Heart right ventricle (tissue), 16 donors: ENCODE results near the gene KIAA0319L. TPM values are rescaled to one million over a fixed set of nuclear protein-coding genes. Genes with fewer than 3 reads are reported as not detected.

ENCODE experiments used
- ATAC-seq, 8 donors: fragments of 200-7000 bp; cut with Tn5 transposase; one replicate each; pipeline ENCODE4 v1.9.1; 2020; ENCODE audit warnings: mild to moderate bottlenecking in 8 of 8, moderate library complexity in 8 of 8, moderate number of reproducible peaks in 1 of 8
- DNase-seq, 2 donors: peaks; one replicate each; pipeline ENCODE4 v3.0.0-alpha.2; 2020
- H3K27ac ChIP-seq, 10 donors: fragments of 200-600 bp; sonication (generic) in 2 of 10; one replicate each; pipeline versions ENCODE4 v1.5.0 to v1.8.0; 2020 to 2022; ENCODE audit warnings: mild to moderate bottlenecking in 3 of 10
- H3K27me3 ChIP-seq, 7 donors: fragments of 200-600 bp; one replicate each; pipeline ENCODE4 v1.8.0; 2021 to 2022; ENCODE audit warnings: mild to moderate bottlenecking in 2 of 7
- H3K36me3 ChIP-seq, 9 donors: fragments of 200-600 bp; sonication (generic) in 1 of 9; one replicate each; pipeline versions ENCODE4 v1.5.0 to v1.8.0; 2020 to 2022; ENCODE audit warnings: mild to moderate bottlenecking in 2 of 9
- H3K4me1 ChIP-seq, 9 donors: fragments of 200-600 bp; sonication (generic) in 1 of 9; one replicate each; pipeline versions ENCODE4 v1.5.0 to v1.8.0; 2020 to 2022; ENCODE audit warnings: mild to moderate bottlenecking in 4 of 9
- H3K4me3 ChIP-seq, 10 donors: fragments of 200-600 bp; sonication (generic) in 2 of 10; one replicate each; pipeline versions ENCODE4 v1.5.0 to v1.8.0; 2020 to 2022; ENCODE audit warnings: mild to moderate bottlenecking in 7 of 10, moderate library complexity in 2 of 10
- H3K9me3 ChIP-seq, 11 donors: fragments of 200-600 bp in 10 of 11; sonication (generic) in 2 of 11; one replicate each; pipeline versions ENCODE4 v1.5.0 to v1.8.0; 2013 to 2022; ENCODE audit warnings: mild to moderate bottlenecking in 2 of 11, control low read depth in 1 of 11, moderate library complexity in 1 of 11
- WGBS, 2 donors: extraction: QIAGEN DNeasy Blood & Tissue Kit; methylation state at CpG; one replicate each; pipeline ENCODE4 v1.1.7; 2013; ENCODE audit warnings: inconsistent platforms in 1 of 2; 5-methylcytosine and 5-hydroxymethylcytosine counted together
- intact Hi-C, 10 donors: fragments of 100-400 bp; cut with DNase I; formaldehyde crosslinking; loops; one replicate each; pipeline versions ENCODE4 v1.11.1 to v1.14.2; 2022
- polyA plus RNA-seq, 2 donors: library from polyadenylated mRNA; stranded (reverse); fragments of 200-250 nt; gene quantifications; one replicate each; pipeline ENCODE4 v1.2.3, GENCODE V29; 2013
- total RNA-seq, 10 donors: library from RNA; stranded (reverse); fragmentation: NEBNext Ultra II Directional in 3 of 10; extraction: Animal tissue kit (Norgen Biotek cat#: 25700) in 3 of 10; gene quantifications; one replicate each; pipeline versions ENCODE4 v1.2.1 to v1.2.4, GENCODE V29; 2021 to 2023
- TF ChIP-seq, protein P1 (sequence below), 9 donors: fragments of 200-600 bp; sonication (generic) in 2 of 9; IDR thresholded peaks; one replicate each; pipeline versions ENCODE4 v1.5.0 to v1.8.0; 2021 to 2022; ENCODE audit warnings: antibody characterized with exemption in 9 of 9, mild to moderate bottlenecking in 5 of 9, moderate library complexity in 1 of 9
- donor health status: Arrhythmogenic right ventricular cardiomyopathy.
- donor health status: ischemic (EF 13 %, LVEDD 7.1; RV severe dilation, severe dysfunction).
- donor health status: healthy with polysubstance abuse.
- donor health status: DM: no; HTN: yes; CAD: no.
- donor health status: DM: no; HTN: no; CAD: no.
- donor health status: ischemic (EF 25% LVEDD 6.9; RV normal size, moderate dysfunction).
- donor health status: ischemic (EF 25% LVEDD 5.7; RV mildly dilated, moderate dysfunction).
- donor health status: healthy.
- donor health status: DM: yes; HTN: yes; CAD: no.
- donor health status: Ischemic cardiomyopathy.
- donor health status: ischemic (EF 35%, LVEDD 5.7; RV mildly dilated, moderate dysfunction).
- donor health status: nonischemic (EF 11% LVEDD 7.7; RV severe dilation, severe dysfunction).
- donor health status: DM: yes; HTN: yes; CAD: no.
- donor health status: PGD.
- donor health status: ischemic (EF 29% LVEDD 5.4; RV normal size, mild dysfunction).
- donor health status: nonischemic (EF 23%, LVEDD 6.1; RV moderate dilation, normal function).

Gene KIAA0319L
- total and polyA plus RNA-seq, 12 donors = 26.0 to 84.3 (median 74.9) TPM

DNA sequence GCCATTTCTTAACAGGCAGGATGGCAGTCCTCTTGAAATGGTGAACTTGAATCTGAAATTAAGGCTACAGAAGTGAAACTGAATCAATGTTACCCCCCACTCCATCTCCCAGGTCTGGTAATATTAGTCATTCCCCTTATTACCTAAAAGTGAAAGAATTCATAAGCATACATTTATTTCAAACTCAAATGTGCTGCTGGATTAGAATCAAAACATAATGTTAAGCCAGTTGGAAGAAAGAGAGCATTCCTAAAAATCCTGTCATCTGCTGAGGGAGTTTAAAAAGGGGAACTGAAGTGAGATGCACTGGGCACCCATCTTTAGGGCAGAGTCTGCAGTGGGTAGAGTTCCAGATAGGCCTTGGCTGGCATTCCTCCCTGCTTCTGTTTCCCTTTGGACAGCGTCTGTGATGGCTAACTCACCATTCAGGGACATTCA is 17.4 kb downstream of the KIAA0319L start:
- no peak for DNase-seq
- Histone ChIP-seq H3K27ac (peak overlapping the region in 9 of 10 donors; percentile 41 to 86 (median 75)), H3K4me1 (peaks cover 4 to 95% (median 75%) of the 10 kb centered on the region in 9 donors), H3K27me3 (no peaks in the 10 kb centered on the region), H3K9me3 (no peaks in the 10 kb centered on the region), H3K36me3 (peaks cover 0 to 4% (median 0%) of the 10 kb centered on the region in 9 donors), H3K4me3 (peak overlapping the region in 1 of 10 donors; percentile 3)
- ATAC-seq = peak in 4 of 8 donors; percentile 52 to 73 (median 66)
- TF ChIP-seq, protein P1, sequence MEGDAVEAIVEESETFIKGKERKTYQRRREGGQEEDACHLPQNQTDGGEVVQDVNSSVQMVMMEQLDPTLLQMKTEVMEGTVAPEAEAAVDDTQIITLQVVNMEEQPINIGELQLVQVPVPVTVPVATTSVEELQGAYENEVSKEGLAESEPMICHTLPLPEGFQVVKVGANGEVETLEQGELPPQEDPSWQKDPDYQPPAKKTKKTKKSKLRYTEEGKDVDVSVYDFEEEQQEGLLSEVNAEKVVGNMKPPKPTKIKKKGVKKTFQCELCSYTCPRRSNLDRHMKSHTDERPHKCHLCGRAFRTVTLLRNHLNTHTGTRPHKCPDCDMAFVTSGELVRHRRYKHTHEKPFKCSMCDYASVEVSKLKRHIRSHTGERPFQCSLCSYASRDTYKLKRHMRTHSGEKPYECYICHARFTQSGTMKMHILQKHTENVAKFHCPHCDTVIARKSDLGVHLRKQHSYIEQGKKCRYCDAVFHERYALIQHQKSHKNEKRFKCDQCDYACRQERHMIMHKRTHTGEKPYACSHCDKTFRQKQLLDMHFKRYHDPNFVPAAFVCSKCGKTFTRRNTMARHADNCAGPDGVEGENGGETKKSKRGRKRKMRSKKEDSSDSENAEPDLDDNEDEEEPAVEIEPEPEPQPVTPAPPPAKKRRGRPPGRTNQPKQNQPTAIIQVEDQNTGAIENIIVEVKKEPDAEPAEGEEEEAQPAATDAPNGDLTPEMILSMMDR (IDR thresholded peaks at IDR 0.05) = no peak
- intact Hi-C loops = loop anchor here in 4 of 10 donors (5.0 kb wide), 1 partner anchor 88 kb away; no protein-coding TSS in a partner anchor
- WGBS, 2 donors = 14 to 30% methylated on average over 1 of the region's 1 CpG

DNA sequence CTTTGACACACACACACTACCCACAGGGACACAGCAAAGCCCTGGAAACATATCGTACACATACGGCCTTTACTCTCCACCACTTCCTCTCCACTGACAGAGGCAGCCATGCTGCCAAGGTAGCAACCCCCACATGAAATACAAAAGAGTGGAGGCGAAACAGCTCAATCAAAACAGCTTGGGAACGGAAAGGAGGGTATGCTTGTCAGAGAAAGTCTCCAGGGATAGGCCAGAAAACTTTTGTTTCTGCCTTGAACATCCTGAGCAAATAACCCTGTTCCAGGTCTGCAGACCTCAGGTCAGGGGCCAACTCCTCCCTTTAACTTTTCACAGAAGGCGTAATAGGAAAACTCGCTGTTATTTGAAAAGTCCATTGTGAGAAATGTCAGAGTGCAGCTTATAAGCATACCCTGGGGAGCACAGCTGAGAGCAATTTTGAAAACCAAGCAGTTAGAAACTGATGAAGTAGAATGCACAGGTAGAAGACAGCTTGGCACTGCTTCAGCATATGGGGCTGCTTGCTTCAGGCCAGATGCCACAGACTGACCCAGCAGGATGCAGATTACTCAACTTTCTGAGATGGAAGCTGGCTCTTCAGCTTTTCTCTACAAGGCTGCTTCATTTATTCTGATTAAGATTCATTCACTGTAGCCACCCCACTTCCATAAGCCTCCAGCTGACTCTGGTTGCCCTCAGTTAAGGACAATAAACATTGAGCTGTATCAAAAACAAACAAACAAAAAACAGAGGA is 18.0 kb downstream of the KIAA0319L start:
- Histone ChIP-seq H3K9me3 (no peaks in the 10 kb centered on the region), H3K27ac (peak overlapping the region in 9 of 10 donors; percentile 41 to 86 (median 75)), H3K36me3 (peaks cover 0 to 4% (median 0%) of the 10 kb centered on the region in 9 donors), H3K27me3 (no peaks in the 10 kb centered on the region), H3K4me3 (peak overlapping the region in 1 of 10 donors; percentile 3), H3K4me1 (peaks cover 4 to 97% (median 74%) of the 10 kb centered on the region in 9 donors)
- TF ChIP-seq, protein P1 (IDR thresholded peaks at IDR 0.05) = no peak
- DNase-seq (no peak), ATAC-seq (peak in 6 of 8 donors; percentile 34 to 55 (median 47))
- intact Hi-C loops = loop anchor here in 1 of 10 donors (5.0 kb wide), 1 partner anchor 87 kb away; no protein-coding TSS in a partner anchor
- 35 to 36% methylated on average over 6 of the region's 6 CpGs for WGBS, 2 donors

DNA sequence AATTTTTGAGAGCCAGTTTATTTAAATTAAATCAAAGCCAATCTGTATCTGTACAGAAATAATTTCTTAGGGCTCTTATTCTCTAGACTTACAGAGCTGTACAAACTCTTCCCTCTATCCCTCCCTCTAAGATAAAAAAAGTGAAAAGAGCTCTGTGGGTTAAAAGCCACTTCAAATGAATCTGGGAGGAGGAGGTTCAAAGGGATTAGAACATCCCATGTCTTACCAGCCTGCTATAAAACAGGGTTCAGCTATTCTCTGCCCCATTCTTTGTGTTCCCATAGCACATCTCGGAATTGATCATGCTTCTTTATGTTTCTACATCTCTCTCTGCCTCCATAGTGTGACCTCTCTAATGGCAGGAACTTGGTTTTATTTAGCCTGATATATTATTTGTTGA is 19.4 kb downstream of the KIAA0319L start:
- H3K4me3 ChIP-seq = peak overlapping the region in 6 of 10 donors; percentile 17 to 41 (median 28)
- H3K4me1 ChIP-seq = peaks cover 4 to 97% (median 77%) of the 10 kb centered on the region in 9 donors
- TF ChIP-seq, protein P1 (IDR thresholded peaks at IDR 0.05) = no peak
- intact Hi-C loops = loop anchor here in 1 of 10 donors (5.0 kb wide), 1 partner anchor 86 kb away; no protein-coding TSS in a partner anchor
- peak overlapping the region; percentile 41 to 86 (median 72) for H3K27ac ChIP-seq
- ATAC-seq (peak in 1 of 8 donors; percentile 17), DNase-seq (no peak)
- peaks cover 0 to 8% (median 0%) of the 10 kb centered on the region in 9 donors for H3K36me3 ChIP-seq
- H3K9me3 ChIP-seq = no peaks in the 10 kb centered on the region
- no peaks in the 10 kb centered on the region for H3K27me3 ChIP-seq
- 72 to 79% methylated on average over 1 of the region's 1 CpG for WGBS, 2 donors

DNA sequence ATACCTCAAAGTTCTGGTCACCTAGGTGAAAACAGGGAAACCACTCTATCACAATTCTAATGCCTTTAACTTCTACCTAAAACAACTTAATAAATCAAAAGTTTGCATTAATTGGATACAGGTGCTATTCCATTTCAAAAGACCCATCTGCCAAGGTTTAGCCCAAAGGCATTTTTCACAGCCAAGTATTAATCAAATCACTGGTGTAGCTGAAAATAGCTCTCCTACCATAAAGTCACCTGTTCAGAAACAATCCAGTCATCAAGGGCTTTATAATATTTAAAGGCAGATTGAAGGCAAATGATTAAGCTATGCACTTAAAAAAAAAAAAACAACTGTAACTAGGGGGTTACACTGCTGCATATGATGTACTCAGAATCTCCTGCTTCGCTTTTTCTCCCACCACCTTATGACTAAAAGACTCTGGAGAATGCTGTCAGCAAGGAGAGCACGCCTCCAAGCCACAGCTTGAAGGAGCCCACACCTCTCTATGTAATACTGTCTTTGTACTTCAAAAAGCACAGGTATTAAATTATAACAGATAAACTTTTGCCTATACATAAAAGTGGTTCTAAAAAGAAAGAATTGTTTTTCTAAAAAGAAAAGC is 20.5 kb downstream of the KIAA0319L start:
- Histone ChIP-seq H3K9me3 (no peaks in the 10 kb centered on the region), H3K27me3 (no peaks in the 10 kb centered on the region), H3K4me1 (peaks cover 6 to 97% (median 75%) of the 10 kb centered on the region in 9 donors), H3K36me3 (peaks cover 0 to 9% (median 0%) of the 10 kb centered on the region in 9 donors), H3K4me3 (peak overlapping the region in 7 of 10 donors; percentile 0 to 41 (median 28)), H3K27ac (peak overlapping the region in 9 of 10 donors; percentile 41 to 86 (median 75))
- intact Hi-C loops = loop anchor here in 1 of 10 donors (5.0 kb wide), 1 partner anchor 84 kb away; no protein-coding TSS in a partner anchor
- no peak for DNase-seq
- 54 to 72% methylated on average over 2 of the region's 2 CpGs for WGBS, 2 donors
- ATAC-seq = no peak
- TF ChIP-seq, protein P1 (IDR thresholded peaks at IDR 0.05) = no peak
